Natural killer cell treated with Interleukin-12 subunit alpha and Interleukin-12 subunit beta and Interleukin-15 and Interleukin-18, amount 100 ng/mL, for 72 hours (primary cell): ENCODE results near the gene TMEM131L. TPM values are rescaled to one million over a fixed set of nuclear protein-coding genes. Genes with fewer than 3 reads are reported as not detected.
A peak's percentile ranks its signal among the peaks of the same experiment; 100 is the strongest.
"Not testable (repeated sequence)": the region's sequence is repeated elsewhere in the genome, so short reads cannot be mapped to it uniquely, and the experiment has no call there.

Experiments
- ATAC-seq, 2 donors: fragments of 150-1000 bp; cut with Tn5 transposase in 1 of 2; sonication (Bioruptor Pico), chemical (Tn5 transposase) in 1 of 2; 2 replicates each; pipeline ENCODE4 v1.10.0; 2021
- DNase-seq: peaks from one replicate; pipeline ENCODE4 v3.0.0; 2022; ENCODE audit warnings: low spot score
- H3K27ac Mint-ChIP-seq, 2 donors: 1 replicate in 1 of 2; 2 replicates in 1 of 2; pipeline ENCODE4 v1.8.0; 2022; ENCODE audit warnings: mixed read lengths in 2 of 2, mild to moderate bottlenecking in 1 of 2, moderate library complexity in 1 of 2
- H3K27me3 Mint-ChIP-seq, 2 donors: 1 replicate in 1 of 2; 2 replicates in 1 of 2; pipeline ENCODE4 v1.8.0; 2022; ENCODE audit warnings: mixed read lengths in 2 of 2
- H3K36me3 Mint-ChIP-seq: one replicate; pipeline ENCODE4 v1.8.0; 2022; ENCODE audit warnings: mixed read lengths
- H3K4me1 Mint-ChIP-seq, 2 donors: 1 replicate in 1 of 2; 2 replicates in 1 of 2; pipeline ENCODE4 v1.8.0; 2022; ENCODE audit warnings: low read depth in 2 of 2, mixed read lengths in 2 of 2, mild to moderate bottlenecking in 1 of 2
- H3K4me3 Mint-ChIP-seq: one replicate; pipeline ENCODE4 v1.8.0; 2022; ENCODE audit warnings: mixed read lengths
- H3K9me3 Mint-ChIP-seq: 2 replicates; pipeline ENCODE4 v1.8.0; 2022; ENCODE audit warnings: mixed read lengths
- total RNA-seq, 2 donors: library from RNA; stranded (reverse); gene quantifications; one replicate each; pipeline ENCODE4 v1.2.3, GENCODE V29; 2022

TMEM131L gene
- total RNA-seq, 2 donors from 2014 or later = 35.8 to 42.3 TPM

GRCh38 chr4:153591441-153591840 lies 125.3 kb downstream of the TMEM131L start:
- ATAC-seq (no peak), DNase-seq (no peak)
- H3K9me3 Mint-ChIP-seq = no peaks in the 10 kb centered on the region
- peaks cover 14% of the 10 kb centered on the region for H3K36me3 Mint-ChIP-seq
- no peaks in the 10 kb centered on the region for H3K27me3 Mint-ChIP-seq
- no peaks in the 10 kb centered on the region for H3K4me1 Mint-ChIP-seq
- H3K27ac Mint-ChIP-seq = no peak overlapping the region
- no peak overlapping the region for H3K4me3 Mint-ChIP-seq

GRCh38 chr4:153592064-153592463 lies 125.9 kb downstream of the TMEM131L start:
- Mint-ChIP-seq H3K4me3 (no peak overlapping the region), H3K27me3 (no peaks in the 10 kb centered on the region), H3K36me3 (peaks cover 14% of the 10 kb centered on the region)

GRCh38 chr4:153593161-153593560 lies 127.0 kb downstream of the TMEM131L start:
- H3K27me3 Mint-ChIP-seq = no peaks in the 10 kb centered on the region
- ATAC-seq (no peak), DNase-seq (no peak)
- H3K9me3 Mint-ChIP-seq = no peaks in the 10 kb centered on the region
- peaks cover 17% of the 10 kb centered on the region for H3K36me3 Mint-ChIP-seq
- no peaks in the 10 kb centered on the region for H3K4me1 Mint-ChIP-seq
- no peak overlapping the region for H3K27ac Mint-ChIP-seq
- H3K4me3 Mint-ChIP-seq = no peak overlapping the region

More at GRCh38 chr4:153592064-153592463, 125.9 kb downstream of the TMEM131L start:
- H3K27ac Mint-ChIP-seq = peak overlapping the region in 1 of 2 donors; percentile 22
- DNase-seq (no peak), ATAC-seq (no peak)
- no peaks in the 10 kb centered on the region for H3K9me3 Mint-ChIP-seq
- no peaks in the 10 kb centered on the region for H3K4me1 Mint-ChIP-seq

GRCh38 chr4:153594210-153594609 lies 128.1 kb downstream of the TMEM131L start:
- Mint-ChIP-seq H3K4me3 (no peak overlapping the region), H3K9me3 (no peaks in the 10 kb centered on the region), H3K36me3 (peaks cover 27% of the 10 kb centered on the region), H3K4me1 (no peaks in the 10 kb centered on the region), H3K27ac (no peak overlapping the region), H3K27me3 (no peaks in the 10 kb centered on the region)
- ATAC-seq (no peak), DNase-seq (no peak)

GRCh38 chr4:153595894-153596601 lies 129.9 kb downstream of the TMEM131L start:
- ATAC-seq = no peak
- H3K4me3 Mint-ChIP-seq = no peak overlapping the region
- H3K27me3 Mint-ChIP-seq = no peaks in the 10 kb centered on the region
- no peaks in the 10 kb centered on the region for H3K9me3 Mint-ChIP-seq
- H3K27ac Mint-ChIP-seq = peak overlapping the region in 1 of 2 donors; percentile 32
- H3K36me3 Mint-ChIP-seq = peaks cover 18% of the 10 kb centered on the region
- DNase-seq = no peak
- H3K4me1 Mint-ChIP-seq = no peaks in the 10 kb centered on the region

GRCh38 chr4:153602758-153603157 lies 136.6 kb downstream of the TMEM131L start:
- H3K36me3 Mint-ChIP-seq = peaks cover 13% of the 10 kb centered on the region
- DNase-seq (no peak), ATAC-seq (no peak)
- H3K9me3 Mint-ChIP-seq = no peaks in the 10 kb centered on the region
- H3K27me3 Mint-ChIP-seq = no peaks in the 10 kb centered on the region
- H3K4me3 Mint-ChIP-seq = no peak overlapping the region
- H3K27ac Mint-ChIP-seq = no peak overlapping the region
- peaks cover 0 to 3% of the 10 kb centered on the region in 2 donors for H3K4me1 Mint-ChIP-seq

- ATAC-seq (no peak), DNase-seq (no peak)
- H3K9me3 Mint-ChIP-seq = no peaks in the 10 kb centered on the region
- H3K27me3 Mint-ChIP-seq = no peaks in the 10 kb centered on the region
- peaks cover 9% of the 10 kb centered on the region for H3K36me3 Mint-ChIP-seq
- H3K27ac Mint-ChIP-seq = no peak overlapping the region
- H3K4me1 Mint-ChIP-seq = peaks cover 0 to 3% of the 10 kb centered on the region in 2 donors
- no peak overlapping the region for H3K4me3 Mint-ChIP-seq
Measured at GRCh38 chr4:153603258-153603657, 137.1 kb downstream of the TMEM131L start.

- Mint-ChIP-seq H3K27me3 (no peaks in the 10 kb centered on the region), H3K4me3 (no peak overlapping the region), H3K36me3 (peaks cover 4% of the 10 kb centered on the region), H3K27ac (no peak overlapping the region), H3K9me3 (no peaks in the 10 kb centered on the region), H3K4me1 (peaks cover 0 to 3% of the 10 kb centered on the region in 2 donors)
- no peak for DNase-seq
- no peak for ATAC-seq
Measured at GRCh38 chr4:153603835-153604234, 137.7 kb downstream of the TMEM131L start.

GRCh38 chr4:153609070-153609469 lies 142.9 kb downstream of the TMEM131L start:
- not testable (repeated sequence) for H3K27ac Mint-ChIP-seq
- H3K36me3 Mint-ChIP-seq = peaks cover 23% of the 10 kb centered on the region

GRCh38 chr4:153610623-153611376 lies 144.6 kb downstream of the TMEM131L start:
- DNase-seq (no peak), ATAC-seq (no peak)
- Mint-ChIP-seq H3K4me3 (no peak overlapping the region), H3K27me3 (no peaks in the 10 kb centered on the region), H3K36me3 (peaks cover 34% of the 10 kb centered on the region), H3K27ac (peak overlapping the region in 1 of 2 donors; percentile 70), H3K9me3 (no peaks in the 10 kb centered on the region), H3K4me1 (peaks cover 26 to 27% of the 10 kb centered on the region in 2 donors)

More at GRCh38 chr4:153609070-153609469, 142.9 kb downstream of the TMEM131L start:
- DNase-seq, H3K4me3 Mint-ChIP-seq, H3K27me3 Mint-ChIP-seq, ATAC-seq, H3K9me3 Mint-ChIP-seq: not testable (repeated sequence)
- peaks cover 12 to 15% of the 10 kb centered on the region in 2 donors for H3K4me1 Mint-ChIP-seq

- Mint-ChIP-seq H3K4me3 (no peak overlapping the region), H3K9me3 (no peaks in the 10 kb centered on the region), H3K4me1 (peaks cover 32% of the 10 kb centered on the region in 2 donors), H3K27ac (no peak overlapping the region), H3K36me3 (peaks cover 34% of the 10 kb centered on the region), H3K27me3 (no peaks in the 10 kb centered on the region)
- no peak for ATAC-seq
- DNase-seq = no peak
Measured at GRCh38 chr4:153611679-153612078, 145.5 kb downstream of the TMEM131L start.

GRCh38 chr4:153612878-153613277 lies 146.7 kb downstream of the TMEM131L start:
- DNase-seq (no peak), ATAC-seq (no peak)
- Mint-ChIP-seq H3K4me3 (no peak overlapping the region), H3K4me1 (peaks cover 32 to 36% of the 10 kb centered on the region in 2 donors), H3K36me3 (peaks cover 44% of the 10 kb centered on the region), H3K27ac (peak overlapping the region; percentile 11 to 26), H3K9me3 (no peaks in the 10 kb centered on the region), H3K27me3 (no peaks in the 10 kb centered on the region)

GRCh38 chr4:153616006-153616555 lies 149.9 kb downstream of the TMEM131L start:
- peaks cover 28 to 35% of the 10 kb centered on the region in 2 donors for H3K4me1 Mint-ChIP-seq

GRCh38 chr4:153618833-153619232 lies 152.7 kb downstream of the TMEM131L start:
- Mint-ChIP-seq H3K27me3 (no peaks in the 10 kb centered on the region), H3K4me1 (peaks cover 30% of the 10 kb centered on the region in 2 donors), H3K9me3 (no peaks in the 10 kb centered on the region), H3K4me3 (no peak overlapping the region), H3K27ac (no peak overlapping the region), H3K36me3 (peaks cover 43% of the 10 kb centered on the region)
- ATAC-seq (no peak), DNase-seq (no peak)

More at GRCh38 chr4:153616006-153616555, 149.9 kb downstream of the TMEM131L start:
- Mint-ChIP-seq H3K4me3 (no peak overlapping the region), H3K36me3 (peaks cover 56% of the 10 kb centered on the region), H3K9me3 (no peaks in the 10 kb centered on the region), H3K27me3 (no peaks in the 10 kb centered on the region), H3K27ac (no peak overlapping the region)
- DNase-seq (no peak), ATAC-seq (peak in 1 of 2 donors; percentile 71)
